ENCODE results near the gene COPS7A. TPM values are rescaled to one million over a fixed set of nuclear protein-coding genes. Genes with fewer than 3 reads are reported as not detected.

COPS7A gene
- total and polyA plus RNA-seq, 2 experiments from 2014 or later = 37.7 to 51.9 TPM

DNA sequence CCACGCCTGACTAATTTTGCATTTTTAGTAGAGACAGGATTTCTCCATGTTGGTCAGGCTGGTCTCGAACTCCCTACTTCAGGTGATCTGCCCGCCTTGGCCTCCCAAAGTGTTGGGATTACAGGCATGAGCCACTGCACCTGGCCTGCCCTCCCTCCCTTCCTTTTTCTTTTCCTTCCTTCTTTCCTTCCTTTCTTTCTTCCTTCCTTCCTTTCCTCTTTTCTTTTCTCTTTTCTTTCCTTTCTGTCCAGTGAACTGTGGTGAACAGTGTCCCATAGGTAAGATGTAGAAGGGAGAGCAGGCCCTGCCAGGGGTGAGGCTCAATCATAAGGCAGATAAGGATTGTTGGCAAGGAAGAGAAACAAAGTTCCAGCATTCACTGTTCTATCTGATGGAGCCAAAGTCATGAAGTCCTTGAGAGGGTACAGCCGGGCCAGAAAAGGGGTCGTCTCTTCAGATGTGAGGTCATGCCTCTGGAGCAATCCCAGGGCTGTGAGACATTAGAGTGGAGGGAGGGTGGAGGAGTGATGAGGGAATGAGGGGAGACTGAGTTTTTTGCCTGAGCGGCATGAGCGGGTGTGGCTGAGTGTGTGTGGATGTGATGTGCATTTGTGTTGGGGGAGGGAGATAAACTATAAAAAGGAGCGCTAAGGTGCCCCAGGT lies 33.3 kb downstream of the COPS7A start:
- peaks cover 22% of the 10 kb centered on the region for H3K27me3 Mint-ChIP-seq (ENCODE audit: insufficient read depth, low read depth, poor library complexity)
- H3K4me2 ChIP-seq = no peak overlapping the region
- H3F3A ChIP-seq (replicated peaks; ENCODE audit: low read depth) = no peaks in the 10 kb centered on the region; the same call in 1 of the 2 replicates
- no peak overlapping the region; the same call in 1 of the 2 replicates for H3K27ac ChIP-seq (ENCODE audit: low read depth)
- H3K36me3 Mint-ChIP-seq (ENCODE audit: low read depth) = peaks cover 4% of the 10 kb centered on the region; the same call in 2 of the 3 replicates
- DNase-seq (ENCODE audit: low spot score) (no peak), ATAC-seq (no peak)
- peaks cover 28% of the 10 kb centered on the region for H3K4me1 Mint-ChIP-seq
- no peak overlapping the region; the same call in 1 of the 2 replicates for H3K27ac Mint-ChIP-seq
- H3K36me3 ChIP-seq (ENCODE audit: insufficient read depth) = no peaks in the 10 kb centered on the region
- H3K4me3 Mint-ChIP-seq = no peak overlapping the region; the same call in 2 of the 3 replicates
- H3K27me3 ChIP-seq (ENCODE audit: insufficient read depth) = no peaks in the 10 kb centered on the region
- H2AFZ ChIP-seq = no peak overlapping the region
- H3K4me1 ChIP-seq (ENCODE audit: insufficient read depth) = peaks cover 16% of the 10 kb centered on the region
- H3K9me3 Mint-ChIP-seq = no peaks in the 10 kb centered on the region
- H4K20me1 ChIP-seq (replicated peaks; ENCODE audit: insufficient read depth) = 0 out of 2 replicates have a peak, but pooled peaks cover 2% of the 10 kb centered on the region
- H3K4me3 ChIP-seq = no peak overlapping the region
- H3K79me2 ChIP-seq (replicated peaks; ENCODE audit: insufficient read depth) = peaks cover 6% of the 10 kb centered on the region
- peaks cover 5% of the 10 kb centered on the region for H3K9me2 ChIP-seq (ENCODE audit: insufficient read depth)
- TF ChIP-seq EZH2phosphoT487 (IDR thresholded peaks at IDR 0.05; ENCODE audit: unreplicated experiment) (no peak), NANOG (IDR thresholded peaks at IDR 0.05; ENCODE audit: borderline replicate concordance) (no peak), CREB1 (CRISPR knock-in tag; IDR thresholded peaks at IDR 0.05; ENCODE audit: low read depth) (no peak), STAT1 (IDR thresholded peaks at IDR 0.05; ENCODE audit: unreplicated experiment) (no peak), POLR2AphosphoS5 (IDR thresholded peaks at IDR 0.05; ENCODE audit: low read depth) (no peak), JUNB (IDR thresholded peaks at IDR 0.05; ENCODE audit: unreplicated experiment) (no peak)
- TF ChIP-seq, protein P1, sequence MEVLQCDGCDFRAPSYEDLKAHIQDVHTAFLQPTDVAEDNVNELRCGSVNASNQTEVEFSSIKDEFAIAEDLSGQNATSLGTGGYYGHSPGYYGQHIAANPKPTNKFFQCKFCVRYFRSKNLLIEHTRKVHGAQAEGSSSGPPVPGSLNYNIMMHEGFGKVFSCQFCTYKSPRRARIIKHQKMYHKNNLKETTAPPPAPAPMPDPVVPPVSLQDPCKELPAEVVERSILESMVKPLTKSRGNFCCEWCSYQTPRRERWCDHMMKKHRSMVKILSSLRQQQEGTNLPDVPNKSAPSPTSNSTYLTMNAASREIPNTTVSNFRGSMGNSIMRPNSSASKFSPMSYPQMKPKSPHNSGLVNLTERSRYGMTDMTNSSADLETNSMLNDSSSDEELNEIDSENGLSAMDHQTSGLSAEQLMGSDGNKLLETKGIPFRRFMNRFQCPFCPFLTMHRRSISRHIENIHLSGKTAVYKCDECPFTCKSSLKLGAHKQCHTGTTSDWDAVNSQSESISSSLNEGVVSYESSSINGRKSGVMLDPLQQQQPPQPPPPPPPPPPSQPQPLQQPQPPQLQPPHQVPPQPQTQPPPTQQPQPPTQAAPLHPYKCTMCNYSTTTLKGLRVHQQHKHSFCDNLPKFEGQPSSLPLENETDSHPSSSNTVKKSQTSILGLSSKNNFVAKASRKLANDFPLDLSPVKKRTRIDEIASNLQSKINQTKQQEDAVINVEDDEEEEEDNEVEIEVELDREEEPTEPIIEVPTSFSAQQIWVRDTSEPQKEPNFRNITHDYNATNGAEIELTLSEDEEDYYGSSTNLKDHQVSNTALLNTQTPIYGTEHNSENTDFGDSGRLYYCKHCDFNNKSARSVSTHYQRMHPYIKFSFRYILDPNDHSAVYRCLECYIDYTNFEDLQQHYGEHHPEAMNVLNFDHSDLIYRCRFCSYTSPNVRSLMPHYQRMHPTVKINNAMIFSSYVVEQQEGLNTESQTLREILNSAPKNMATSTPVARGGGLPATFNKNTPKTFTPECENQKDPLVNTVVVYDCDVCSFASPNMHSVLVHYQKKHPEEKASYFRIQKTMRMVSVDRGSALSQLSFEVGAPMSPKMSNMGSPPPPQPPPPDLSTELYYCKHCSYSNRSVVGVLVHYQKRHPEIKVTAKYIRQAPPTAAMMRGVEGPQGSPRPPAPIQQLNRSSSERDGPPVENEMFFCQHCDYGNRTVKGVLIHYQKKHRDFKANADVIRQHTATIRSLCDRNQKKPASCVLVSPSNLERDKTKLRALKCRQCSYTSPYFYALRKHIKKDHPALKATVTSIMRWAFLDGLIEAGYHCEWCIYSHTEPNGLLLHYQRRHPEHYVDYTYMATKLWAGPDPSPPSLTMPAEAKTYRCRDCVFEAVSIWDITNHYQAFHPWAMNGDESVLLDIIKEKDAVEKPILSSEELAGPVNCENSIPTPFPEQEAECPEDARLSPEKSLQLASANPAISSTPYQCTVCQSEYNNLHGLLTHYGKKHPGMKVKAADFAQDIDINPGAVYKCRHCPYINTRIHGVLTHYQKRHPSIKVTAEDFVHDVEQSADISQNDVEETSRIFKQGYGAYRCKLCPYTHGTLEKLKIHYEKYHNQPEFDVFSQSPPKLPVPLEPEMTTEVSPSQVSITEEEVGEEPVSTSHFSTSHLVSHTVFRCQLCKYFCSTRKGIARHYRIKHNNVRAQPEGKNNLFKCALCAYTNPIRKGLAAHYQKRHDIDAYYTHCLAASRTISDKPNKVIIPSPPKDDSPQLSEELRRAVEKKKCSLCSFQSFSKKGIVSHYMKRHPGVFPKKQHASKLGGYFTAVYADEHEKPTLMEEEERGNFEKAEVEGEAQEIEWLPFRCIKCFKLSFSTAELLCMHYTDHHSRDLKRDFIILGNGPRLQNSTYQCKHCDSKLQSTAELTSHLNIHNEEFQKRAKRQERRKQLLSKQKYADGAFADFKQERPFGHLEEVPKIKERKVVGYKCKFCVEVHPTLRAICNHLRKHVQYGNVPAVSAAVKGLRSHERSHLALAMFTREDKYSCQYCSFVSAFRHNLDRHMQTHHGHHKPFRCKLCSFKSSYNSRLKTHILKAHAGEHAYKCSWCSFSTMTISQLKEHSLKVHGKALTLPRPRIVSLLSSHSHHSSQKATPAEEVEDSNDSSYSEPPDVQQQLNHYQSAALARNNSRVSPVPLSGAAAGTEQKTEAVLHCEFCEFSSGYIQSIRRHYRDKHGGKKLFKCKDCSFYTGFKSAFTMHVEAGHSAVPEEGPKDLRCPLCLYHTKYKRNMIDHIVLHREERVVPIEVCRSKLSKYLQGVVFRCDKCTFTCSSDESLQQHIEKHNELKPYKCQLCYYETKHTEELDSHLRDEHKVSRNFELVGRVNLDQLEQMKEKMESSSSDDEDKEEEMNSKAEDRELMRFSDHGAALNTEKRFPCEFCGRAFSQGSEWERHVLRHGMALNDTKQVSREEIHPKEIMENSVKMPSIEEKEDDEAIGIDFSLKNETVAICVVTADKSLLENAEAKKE (CRISPR knock-in tag; IDR thresholded peaks at IDR 0.05) = no peak
- TF ChIP-seq, protein P2, sequence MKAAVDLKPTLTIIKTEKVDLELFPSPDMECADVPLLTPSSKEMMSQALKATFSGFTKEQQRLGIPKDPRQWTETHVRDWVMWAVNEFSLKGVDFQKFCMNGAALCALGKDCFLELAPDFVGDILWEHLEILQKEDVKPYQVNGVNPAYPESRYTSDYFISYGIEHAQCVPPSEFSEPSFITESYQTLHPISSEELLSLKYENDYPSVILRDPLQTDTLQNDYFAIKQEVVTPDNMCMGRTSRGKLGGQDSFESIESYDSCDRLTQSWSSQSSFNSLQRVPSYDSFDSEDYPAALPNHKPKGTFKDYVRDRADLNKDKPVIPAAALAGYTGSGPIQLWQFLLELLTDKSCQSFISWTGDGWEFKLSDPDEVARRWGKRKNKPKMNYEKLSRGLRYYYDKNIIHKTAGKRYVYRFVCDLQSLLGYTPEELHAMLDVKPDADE (IDR thresholded peaks at IDR 0.05) = no peak
- TF ChIP-seq, protein P3, sequence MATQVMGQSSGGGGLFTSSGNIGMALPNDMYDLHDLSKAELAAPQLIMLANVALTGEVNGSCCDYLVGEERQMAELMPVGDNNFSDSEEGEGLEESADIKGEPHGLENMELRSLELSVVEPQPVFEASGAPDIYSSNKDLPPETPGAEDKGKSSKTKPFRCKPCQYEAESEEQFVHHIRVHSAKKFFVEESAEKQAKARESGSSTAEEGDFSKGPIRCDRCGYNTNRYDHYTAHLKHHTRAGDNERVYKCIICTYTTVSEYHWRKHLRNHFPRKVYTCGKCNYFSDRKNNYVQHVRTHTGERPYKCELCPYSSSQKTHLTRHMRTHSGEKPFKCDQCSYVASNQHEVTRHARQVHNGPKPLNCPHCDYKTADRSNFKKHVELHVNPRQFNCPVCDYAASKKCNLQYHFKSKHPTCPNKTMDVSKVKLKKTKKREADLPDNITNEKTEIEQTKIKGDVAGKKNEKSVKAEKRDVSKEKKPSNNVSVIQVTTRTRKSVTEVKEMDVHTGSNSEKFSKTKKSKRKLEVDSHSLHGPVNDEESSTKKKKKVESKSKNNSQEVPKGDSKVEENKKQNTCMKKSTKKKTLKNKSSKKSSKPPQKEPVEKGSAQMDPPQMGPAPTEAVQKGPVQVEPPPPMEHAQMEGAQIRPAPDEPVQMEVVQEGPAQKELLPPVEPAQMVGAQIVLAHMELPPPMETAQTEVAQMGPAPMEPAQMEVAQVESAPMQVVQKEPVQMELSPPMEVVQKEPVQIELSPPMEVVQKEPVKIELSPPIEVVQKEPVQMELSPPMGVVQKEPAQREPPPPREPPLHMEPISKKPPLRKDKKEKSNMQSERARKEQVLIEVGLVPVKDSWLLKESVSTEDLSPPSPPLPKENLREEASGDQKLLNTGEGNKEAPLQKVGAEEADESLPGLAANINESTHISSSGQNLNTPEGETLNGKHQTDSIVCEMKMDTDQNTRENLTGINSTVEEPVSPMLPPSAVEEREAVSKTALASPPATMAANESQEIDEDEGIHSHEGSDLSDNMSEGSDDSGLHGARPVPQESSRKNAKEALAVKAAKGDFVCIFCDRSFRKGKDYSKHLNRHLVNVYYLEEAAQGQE (IDR thresholded peaks at IDR 0.05; ENCODE audit: unreplicated experiment) = no peak
